Stimulated activated naive CD4-positive, alpha-beta T cell treated with Interleukin-2 at 50 U/mL for 16 hours (primary cell): ENCODE data around the gene RTN4.

ENCODE experiments used
- DNase-seq: peaks from one replicate; lab custom pipeline; 2025; lab: John Stamatoyannopoulos, UW

Gene RTN4

GRCh38 chr2:54952425-54952824 is 97.8 kb downstream of the RTN4 start:
- no peak for DNase-seq

- DNase-seq, result no peak
Observed at GRCh38 chr2:54950811-54951210, 99.4 kb downstream of the RTN4 start.

GRCh38 chr2:54949431-54949830 is 100.8 kb downstream of the RTN4 start:
- no peak for DNase-seq

- DNase-seq, result no peak
Observed at GRCh38 chr2:54948120-54948519, 102.1 kb downstream of the RTN4 start.

GRCh38 chr2:54947646-54948045 is 102.6 kb downstream of the RTN4 start:
- no peak for DNase-seq

- DNase-seq, result no peak
Observed at GRCh38 chr2:54947136-54947535, 103.1 kb downstream of the RTN4 start.

- no peak for DNase-seq
Observed at GRCh38 chr2:54946220-54946805, 103.9 kb downstream of the RTN4 start.

GRCh38 chr2:54945391-54946219 is 104.6 kb downstream of the RTN4 start:
- no peak for DNase-seq

GRCh38 chr2:54944724-54945326 is 105.4 kb downstream of the RTN4 start:
- DNase-seq, result no peak

- no peak for DNase-seq
Observed at GRCh38 chr2:54942373-54942772, 107.9 kb downstream of the RTN4 start.

GRCh38 chr2:54941248-54941984 is 108.8 kb downstream of the RTN4 start:
- DNase-seq, result no peak

GRCh38 chr2:54940723-54941122 is 109.5 kb downstream of the RTN4 start:
- no peak for DNase-seq

- DNase-seq, result no peak
Observed at GRCh38 chr2:54939446-54940118, 110.7 kb downstream of the RTN4 start.

- DNase-seq, result no peak
Observed at GRCh38 chr2:54936766-54937165, 113.5 kb downstream of the RTN4 start.

- no peak for DNase-seq
Observed at GRCh38 chr2:54935389-54935788, 114.9 kb downstream of the RTN4 start.

GRCh38 chr2:54931473-54931872 is 118.8 kb downstream of the RTN4 start:
- DNase-seq, result no peak

- DNase-seq, result no peak
Observed at GRCh38 chr2:54928719-54929118, 121.5 kb downstream of the RTN4 start.

- DNase-seq, result no peak
Observed at GRCh38 chr2:54927751-54928615, 122.3 kb downstream of the RTN4 start.

- DNase-seq, result no peak
Observed at GRCh38 chr2:54927085-54927750, 123.0 kb downstream of the RTN4 start.

- no peak for DNase-seq
Observed at GRCh38 chr2:54925022-54925421, 125.2 kb downstream of the RTN4 start.
